GM18505 (cell line): ENCODE results near the gene FYB1.

ENCODE experiments used
- ATAC-seq: cut with Tn5 transposase; IDR thresholded peaks from one replicate; pipeline ENCODE4 v1.9.1; 2021; ENCODE audit not compliant: unreplicated experiment
- POLR2A ChIP-seq: IDR thresholded peaks from 4 replicates; pipeline ENCODE4 v1.6.1; 2011; ENCODE audit warnings: borderline replicate concordance; ENCODE audit not compliant: insufficient read depth, insufficient read length; ENCODE audit errors: extremely low read depth

FYB1 gene

DNA sequence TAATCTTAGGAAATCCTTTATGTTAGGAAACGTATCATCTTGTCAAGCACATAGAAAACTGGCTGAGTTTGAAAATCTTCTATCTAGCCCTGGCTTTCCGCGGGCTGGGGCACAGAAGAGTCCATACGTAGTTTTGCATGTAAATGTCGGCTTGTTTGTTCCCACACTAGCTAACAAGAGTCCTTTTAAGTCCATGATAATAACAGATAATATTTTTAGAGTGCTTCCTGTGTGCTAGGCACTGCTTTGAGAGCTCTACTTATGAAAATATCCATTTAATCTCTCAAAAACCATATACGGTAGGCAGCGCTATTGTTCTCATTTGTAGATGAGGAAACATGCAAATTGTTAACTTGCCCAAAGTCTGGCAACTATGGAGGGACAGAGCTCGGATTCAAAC is 40.5 kb downstream of the FYB1 start:
- ATAC-seq = no peak
- no peak for TF ChIP-seq POLR2A

DNA sequence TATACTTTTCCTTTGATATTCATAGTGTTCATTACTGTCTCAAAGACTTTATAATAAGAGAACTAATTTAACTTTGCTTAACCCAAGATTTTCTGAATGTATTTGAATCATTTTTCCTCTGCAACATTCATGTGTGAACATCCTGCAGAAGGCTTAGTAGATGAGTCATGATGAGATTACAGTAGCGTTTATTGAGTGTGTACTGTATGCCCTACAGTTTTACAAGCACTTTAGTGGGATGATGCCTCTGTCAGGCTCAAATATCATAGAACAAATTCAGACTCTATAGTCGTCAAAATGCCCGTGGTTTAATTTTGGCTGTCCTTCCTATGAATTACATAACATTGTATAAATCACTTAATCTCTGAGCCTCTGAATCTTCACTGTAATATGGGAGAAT is 41.2 kb downstream of the FYB1 start:
- no peak for TF ChIP-seq POLR2A
- no peak for ATAC-seq

DNA sequence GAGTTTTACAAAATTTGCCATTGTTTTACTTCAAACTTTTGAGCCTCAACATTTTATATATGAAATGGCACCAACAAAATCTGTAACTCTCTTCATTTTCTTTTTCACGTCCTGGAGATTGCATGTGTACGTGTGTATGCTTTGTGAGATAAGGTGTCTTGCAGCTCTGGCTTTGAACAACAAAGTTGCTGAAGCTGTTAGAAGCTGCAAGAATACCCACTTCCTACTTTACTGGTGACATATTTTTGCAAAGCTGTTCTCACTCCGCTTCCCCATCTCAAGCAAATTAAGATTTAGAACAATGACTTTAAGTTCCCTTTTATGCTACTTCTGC is 41.8 kb downstream of the FYB1 start:
- TF ChIP-seq POLR2A = no peak
- ATAC-seq = peak; percentile 66

DNA sequence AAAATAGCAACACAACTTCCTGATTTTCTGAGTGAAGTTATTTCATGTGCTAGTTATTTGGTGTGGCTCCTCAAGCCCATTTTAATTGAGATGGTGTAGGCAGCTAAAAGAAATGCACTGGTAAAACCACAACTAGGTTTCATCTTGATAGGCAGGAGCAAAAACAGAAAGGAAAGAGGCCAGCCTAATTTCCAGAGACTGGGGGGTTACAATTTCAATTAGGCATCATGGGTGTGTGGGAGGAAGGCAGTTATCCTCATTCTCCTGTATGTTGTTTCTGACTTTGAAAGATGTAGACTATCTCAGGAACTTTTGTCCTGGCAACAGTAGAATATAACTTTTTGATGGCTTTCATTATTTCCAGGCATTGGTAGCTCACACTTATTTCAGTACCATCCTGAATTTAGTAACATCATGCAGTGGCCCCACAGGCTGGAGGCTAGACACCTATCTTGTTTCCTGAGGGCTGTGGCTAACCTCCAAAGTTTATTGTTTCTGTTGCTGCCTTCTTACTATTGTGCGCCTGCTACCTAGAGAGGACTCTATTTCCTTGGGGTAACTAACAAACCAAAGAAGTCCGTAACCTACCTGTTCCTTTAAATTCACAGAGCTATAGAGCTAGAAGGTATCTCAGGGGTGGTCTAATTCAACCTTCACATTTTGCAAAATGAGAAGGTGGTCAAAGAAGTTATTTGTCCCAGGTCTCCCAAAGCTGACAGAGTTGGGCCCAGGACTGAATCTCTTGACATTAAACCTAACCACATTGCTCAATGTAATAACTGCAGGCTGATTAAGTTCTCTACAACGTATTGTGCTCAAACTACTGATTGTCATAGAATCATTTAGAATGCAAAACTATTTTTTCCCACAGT is 42.4 kb downstream of the FYB1 start:
- peak; percentile 38 for ATAC-seq
- no peak for TF ChIP-seq POLR2A

DNA sequence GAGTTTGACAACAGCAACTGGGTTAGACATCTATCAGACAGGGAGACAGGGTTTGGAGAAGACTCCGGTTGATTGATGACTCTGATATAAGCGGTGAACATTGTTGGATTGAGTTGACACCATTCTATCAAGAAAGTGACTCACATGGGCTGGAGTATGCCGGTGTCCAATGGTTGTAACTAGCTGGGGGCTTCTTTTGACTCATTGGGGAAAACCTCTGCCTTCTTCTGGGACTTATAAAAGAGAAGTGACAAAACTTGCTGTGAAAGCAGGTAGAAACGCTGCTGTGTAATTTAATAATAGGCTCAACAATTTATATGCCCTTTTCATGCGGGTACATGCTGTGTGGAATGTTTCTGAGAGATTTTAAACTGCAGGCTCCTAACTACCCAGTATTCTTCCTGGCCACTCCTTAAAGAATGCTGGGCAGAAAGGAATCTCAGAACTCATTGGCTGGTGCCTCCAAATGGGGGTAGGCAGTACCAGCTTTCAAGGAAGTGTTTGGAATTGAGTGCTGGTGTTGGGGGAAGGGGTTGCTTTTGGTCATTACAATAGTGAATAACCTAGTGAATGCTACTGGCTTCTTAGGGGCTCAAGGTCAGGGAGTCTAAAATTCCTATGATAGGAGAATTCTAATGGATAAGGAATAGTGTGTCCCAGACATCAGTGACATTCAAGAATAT is 43.9 kb downstream of the FYB1 start:
- TF ChIP-seq POLR2A = no peak
- ATAC-seq = no peak

DNA sequence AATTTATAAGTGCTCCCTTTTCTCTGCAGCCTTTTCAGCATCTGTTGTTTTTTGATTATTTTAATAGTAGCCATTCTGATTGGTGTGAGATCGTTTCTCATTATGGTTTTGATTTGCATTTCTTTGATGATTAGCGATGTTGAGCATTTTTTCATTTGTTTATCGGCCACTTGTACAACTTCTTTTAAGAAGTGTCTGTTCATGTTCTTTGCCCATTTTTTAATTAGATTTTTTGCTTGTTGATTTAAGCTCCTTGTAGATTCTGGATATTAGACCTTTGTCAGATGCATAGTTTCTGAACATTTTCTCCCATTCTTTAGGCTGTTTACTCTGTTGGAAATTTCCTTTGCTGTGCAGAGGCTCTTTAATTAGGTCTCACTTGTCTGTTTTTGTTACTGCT is 46.3 kb downstream of the FYB1 start:
- ATAC-seq = no peak
- no peak for TF ChIP-seq POLR2A

DNA sequence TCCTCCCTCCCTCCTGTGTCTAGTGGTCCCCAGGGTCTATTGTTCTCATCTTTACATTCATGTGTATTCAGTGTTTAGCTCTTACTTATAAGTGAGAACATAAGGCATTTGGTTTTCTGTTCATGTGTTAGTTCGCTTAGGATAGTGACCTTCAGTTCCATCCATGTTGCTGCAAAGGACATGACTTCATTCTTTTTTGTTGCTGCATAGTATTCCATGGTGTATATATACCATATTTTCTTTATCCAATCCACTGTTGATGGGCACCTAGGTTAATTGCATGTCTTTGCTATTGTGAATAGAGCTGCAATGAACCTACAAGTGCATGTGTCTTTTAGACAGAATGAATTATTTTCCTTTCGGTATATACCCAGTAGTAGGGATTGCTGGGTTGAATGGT is 46.8 kb downstream of the FYB1 start:
- ATAC-seq = no peak
- no peak for TF ChIP-seq POLR2A

DNA sequence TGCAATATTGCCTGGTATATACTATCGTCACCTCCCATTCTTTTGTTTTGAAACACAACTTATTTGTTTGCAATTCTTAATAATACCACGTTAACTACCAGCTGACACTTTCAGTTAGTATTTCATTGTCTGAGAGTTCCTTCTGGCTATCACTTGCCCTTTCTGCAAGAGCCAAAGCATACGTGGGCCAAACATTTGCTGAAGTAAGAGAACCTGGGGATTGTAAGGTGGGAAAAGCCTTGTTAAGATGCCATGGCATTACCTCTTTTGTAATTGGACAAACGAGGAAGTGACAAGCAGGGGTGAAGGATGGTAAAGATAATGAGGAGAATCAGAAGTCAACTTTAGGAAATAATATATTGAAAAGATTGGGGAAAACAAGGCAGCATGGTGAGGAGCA is 47.7 kb downstream of the FYB1 start:
- TF ChIP-seq POLR2A = no peak
- ATAC-seq = no peak

DNA sequence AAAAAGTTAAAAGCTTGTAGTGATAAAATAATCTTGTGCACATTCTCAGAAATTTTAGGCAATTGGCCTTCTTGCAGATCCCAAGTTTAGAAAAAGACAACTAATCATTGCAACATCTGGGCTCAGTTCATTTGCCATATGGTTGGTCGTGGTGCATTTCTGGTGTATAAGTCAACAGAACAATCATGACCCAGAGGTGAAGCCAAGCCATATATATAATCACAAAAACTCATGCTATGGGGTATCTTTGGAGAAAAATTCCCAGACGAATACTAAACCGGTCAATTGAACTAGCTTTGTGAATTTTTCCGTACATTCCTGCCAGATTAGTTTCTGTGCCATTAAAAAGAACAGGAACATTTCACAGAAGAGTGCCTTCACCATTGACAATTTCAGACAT is 50.3 kb downstream of the FYB1 start:
- ATAC-seq = no peak
- TF ChIP-seq POLR2A = no peak

DNA sequence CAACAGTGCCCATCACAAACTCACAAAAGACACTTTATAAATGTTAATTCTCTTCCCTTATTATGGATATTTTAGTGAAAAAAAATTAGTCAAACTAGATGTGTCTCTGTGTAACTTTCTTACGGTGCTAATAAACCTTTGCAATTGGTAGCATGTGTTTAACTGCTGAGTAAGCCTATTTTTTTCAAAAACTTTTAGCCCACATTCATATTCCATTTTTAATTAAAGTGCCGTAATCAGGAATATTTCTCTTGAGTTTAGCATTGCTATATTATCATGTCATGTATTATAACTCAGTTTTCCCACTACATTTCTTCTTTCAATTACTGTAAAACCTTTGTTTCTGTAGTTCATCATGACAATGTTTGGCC is 51.4 kb downstream of the FYB1 start:
- ATAC-seq = no peak

DNA sequence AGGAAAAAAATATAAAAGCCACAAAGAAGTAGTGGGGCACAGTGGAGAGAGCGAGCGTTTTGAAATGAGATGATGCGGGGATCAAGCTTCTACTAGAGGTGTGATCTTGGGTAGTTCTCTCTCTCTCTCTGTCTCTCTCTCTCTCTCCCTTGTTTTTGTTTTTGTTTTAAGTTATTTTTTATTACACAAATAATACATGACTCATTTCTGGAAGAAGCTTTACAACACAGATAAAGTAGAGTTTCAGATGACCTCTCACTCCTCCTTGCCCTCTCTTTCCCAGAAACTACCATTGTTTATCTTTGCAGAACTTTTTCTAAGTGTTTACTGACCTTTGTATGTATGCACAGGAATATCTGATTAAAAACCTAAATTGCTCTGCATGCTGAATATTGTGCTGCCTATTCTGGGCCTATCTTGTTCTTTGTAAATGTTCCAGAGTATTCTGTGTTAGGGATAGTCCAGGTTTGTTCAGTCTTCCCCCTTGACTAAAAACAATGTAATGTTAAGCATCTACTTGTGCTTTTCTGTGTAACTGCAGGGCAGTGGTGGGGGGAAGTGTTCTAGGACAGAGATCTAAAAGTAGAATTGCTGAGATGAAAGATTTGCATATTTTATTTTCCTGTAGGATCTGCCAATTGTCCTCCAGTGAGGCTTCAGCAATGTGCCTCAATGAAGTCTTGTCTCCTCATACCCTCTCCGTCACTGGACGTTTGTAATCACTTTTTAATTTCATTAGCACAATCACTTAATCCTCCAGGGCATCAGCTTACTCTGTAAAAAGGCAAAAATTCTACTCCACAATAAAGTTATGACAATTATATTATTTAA is 52.0 kb downstream of the FYB1 start:
- TF ChIP-seq POLR2A = no peak
- no peak for ATAC-seq

More for the DNA sequence above, 51.4 kb downstream of the FYB1 start:
- no peak for TF ChIP-seq POLR2A

DNA sequence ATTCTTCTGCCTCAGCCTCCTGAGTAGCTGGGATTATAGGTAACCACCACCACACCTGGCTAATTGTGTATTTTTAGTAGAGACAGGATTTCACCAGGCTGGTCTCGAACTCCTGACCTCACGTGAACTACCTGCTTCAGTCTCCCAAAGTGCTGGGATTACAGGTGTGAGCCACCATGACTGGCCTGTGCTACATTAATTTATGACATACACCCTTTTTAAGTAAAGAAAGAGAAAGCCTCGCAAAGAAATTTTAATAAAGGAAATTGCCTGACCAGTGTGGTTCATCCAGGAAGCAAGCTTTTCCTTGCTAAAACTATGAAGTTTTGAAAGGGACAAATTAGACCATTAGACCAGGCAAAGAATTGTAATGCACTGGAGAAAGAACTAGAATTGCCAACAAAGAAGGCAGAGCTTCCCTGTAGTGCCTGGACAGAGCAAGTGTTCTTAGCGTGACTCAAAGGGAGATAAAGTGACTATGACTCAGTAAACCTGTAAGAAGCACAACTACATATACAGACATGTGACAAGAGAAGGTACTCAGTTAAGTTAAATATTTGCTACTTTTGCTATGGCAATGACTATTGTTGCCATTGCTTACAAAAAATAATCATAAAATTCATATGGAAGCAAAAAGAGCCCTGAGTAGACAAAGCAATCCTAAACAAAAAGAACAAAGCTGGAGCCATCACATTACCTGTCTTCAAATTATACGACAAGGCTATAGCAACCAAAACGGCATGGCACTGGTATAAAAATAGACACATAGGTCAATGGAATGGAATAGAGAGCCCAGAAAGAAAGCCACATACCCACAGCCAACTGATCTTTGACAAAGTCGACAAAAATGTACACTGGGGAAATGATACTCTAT is 54.6 kb downstream of the FYB1 start:
- ATAC-seq = no peak

DNA sequence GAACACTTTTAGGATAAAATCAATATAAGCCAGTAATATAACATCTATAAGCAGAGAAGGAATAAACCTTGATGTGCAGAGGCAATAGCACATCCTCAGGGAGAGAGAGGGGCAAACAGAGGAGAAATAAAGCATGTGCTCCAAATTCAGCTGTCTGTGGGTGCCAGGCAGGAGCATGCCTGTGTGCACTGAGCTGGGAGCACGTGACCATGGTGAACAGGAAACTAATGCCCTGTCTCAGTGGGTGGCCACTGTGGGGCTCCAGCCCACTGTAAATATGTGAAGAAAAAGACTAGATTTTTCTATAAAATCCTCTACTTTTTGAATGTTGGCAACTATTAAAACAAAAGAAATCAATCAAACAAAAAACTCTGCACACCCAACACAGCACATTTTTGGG is 55.3 kb downstream of the FYB1 start:
- no peak for ATAC-seq
- no peak for TF ChIP-seq POLR2A

More for the DNA sequence above, 54.6 kb downstream of the FYB1 start:
- TF ChIP-seq POLR2A = no peak
